ENCODE data around the gene ARHGAP15.

Gene ARHGAP15

DNA sequence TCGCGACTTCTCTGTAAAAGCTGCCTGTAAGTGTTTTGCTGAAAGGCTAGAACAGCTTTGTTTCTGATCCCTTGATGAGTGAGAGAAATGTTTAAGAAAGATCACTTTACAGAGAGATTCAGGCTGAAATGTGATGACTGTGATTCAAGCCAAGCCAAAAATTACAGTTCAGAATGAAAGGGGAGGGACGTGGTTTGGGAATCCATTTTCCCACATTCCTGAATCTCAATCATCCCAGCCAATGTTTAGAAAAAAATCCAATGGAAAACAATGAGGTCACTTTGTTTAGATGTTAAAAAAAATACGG, 416.7 kb downstream of the ARHGAP15 start:
- DNase-seq = no peak

GRCh38 chr2:143548032-143548431, 418.8 kb downstream of the ARHGAP15 start:
- no peak for DNase-seq

- no peak for DNase-seq
Measured at GRCh38 chr2:143550500-143550899, 421.3 kb downstream of the ARHGAP15 start.

- no peak for DNase-seq
Measured at GRCh38 chr2:143551971-143552650, 422.9 kb downstream of the ARHGAP15 start.

- no peak for DNase-seq
Measured at GRCh38 chr2:143553261-143553660, 424.0 kb downstream of the ARHGAP15 start.

GRCh38 chr2:143558665-143559064, 429.4 kb downstream of the ARHGAP15 start:
- DNase-seq = no peak

DNA sequence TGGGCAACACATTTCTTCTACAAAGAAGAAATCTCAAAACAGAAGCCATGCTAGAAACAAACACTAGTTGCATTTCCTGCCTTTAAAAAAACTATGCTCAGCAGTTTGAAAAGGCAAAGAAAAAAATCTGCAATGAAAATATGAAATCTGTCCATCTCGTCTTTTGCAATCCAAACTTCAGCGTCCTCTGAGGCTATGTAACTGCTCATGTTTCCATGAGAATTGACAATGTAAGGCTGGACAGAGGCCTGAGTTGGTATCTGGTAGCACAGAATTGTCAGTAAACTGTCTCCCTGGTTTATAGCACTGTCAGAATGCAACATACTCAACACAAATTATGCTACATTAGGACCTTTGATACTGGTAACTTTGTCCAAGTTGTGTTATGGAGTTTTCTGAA, 429.9 kb downstream of the ARHGAP15 start:
- no peak for DNase-seq

DNA sequence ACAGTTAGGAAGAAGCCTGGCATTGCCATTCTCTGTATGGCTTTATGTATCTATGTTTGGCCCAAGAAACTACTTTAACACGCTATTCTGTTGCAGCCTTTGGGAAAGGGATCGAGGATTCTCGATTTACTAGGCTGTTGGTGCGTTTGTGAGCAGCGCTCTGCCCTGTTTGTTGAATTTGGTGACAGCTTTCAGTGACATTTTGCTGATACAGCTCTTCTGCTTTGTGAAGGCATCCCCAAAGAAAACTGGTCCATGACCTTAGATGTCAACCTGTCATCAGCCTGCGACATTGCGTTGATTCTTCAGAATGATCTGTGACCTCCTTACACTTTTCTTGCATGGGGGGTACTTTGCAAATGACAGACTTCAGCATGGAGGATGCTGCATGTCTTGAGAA, 431.5 kb downstream of the ARHGAP15 start:
- no peak for DNase-seq

DNA sequence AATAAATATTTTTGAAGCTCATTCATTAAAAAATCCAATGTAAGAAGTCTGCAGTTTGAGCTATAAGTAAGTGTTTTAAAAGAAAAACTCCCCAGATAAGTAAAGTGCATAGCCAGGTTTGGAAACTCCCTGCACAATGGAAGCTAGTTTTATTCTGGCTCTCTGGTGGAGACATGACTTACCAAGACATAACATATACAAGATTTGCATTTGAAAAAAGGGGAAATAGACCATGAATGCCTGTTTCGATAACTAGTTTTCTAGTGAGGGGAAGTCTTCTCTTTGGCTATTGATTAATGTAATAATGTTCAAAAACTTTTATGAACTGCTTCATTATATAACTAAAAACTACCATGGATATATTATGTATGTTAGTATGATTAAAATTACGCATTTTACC, 435.2 kb downstream of the ARHGAP15 start:
- no peak for DNase-seq

DNA sequence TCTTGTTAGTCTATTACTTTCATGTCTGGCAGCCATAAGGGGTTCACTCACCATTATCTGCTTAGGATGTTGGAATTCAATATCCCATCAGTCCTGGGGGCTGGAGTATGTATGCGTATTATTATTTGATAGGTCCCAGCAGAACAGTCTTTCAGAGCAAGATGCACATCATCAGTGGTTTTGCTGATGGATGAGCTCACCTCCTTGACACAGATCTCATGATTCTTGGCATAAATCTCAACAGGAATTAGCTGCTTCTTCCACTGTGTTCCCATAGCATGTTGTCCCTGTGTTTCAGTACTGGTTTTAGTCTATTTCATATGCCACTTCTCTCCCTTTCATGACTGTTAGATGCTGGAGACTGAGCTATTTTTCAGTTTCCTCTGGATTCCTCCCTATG, 442.5 kb downstream of the ARHGAP15 start:
- DNase-seq = no peak

- no peak for DNase-seq
Measured at GRCh38 chr2:143572421-143572820, 443.2 kb downstream of the ARHGAP15 start.

DNA sequence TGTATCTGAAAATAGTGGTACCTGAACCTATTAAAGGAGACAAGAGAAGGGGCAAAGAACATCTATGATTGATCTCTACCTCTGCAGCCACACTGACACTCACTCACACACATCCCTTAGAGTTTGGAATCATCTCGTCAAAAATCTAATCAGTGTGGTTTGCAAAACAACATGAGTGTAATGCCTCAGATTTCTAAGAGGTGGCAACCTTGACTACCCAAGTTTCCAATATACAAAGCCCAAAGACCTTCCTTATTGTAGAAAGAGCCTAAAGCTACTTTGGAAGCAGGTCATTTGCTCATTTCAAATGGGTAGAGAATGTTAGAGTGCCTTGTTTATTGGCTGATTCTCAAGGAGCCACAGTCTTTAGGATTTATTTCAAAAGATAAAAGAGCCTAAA, 444.9 kb downstream of the ARHGAP15 start:
- DNase-seq = no peak

DNA sequence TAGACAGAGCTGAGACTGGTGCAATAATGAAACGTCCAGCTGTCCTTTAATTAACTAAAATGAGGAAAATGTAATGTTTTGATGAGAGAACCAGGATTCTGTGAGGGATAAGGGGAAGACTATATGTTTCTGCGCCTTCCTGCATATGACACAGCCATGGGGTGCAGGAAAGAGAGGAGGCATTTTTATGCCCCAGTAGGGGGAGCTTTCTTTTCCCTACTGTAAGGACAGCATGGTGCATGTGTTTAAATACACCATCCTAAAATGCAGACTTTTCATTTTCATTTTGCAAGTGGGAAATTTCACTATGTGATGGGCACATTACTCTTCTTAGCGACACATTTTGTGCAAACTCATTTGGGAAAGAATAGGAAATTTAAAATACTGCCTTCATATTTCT, 446.1 kb downstream of the ARHGAP15 start:
- DNase-seq = peak; percentile 24

GRCh38 chr2:143577489-143577888, 448.3 kb downstream of the ARHGAP15 start:
- no peak for DNase-seq

DNA sequence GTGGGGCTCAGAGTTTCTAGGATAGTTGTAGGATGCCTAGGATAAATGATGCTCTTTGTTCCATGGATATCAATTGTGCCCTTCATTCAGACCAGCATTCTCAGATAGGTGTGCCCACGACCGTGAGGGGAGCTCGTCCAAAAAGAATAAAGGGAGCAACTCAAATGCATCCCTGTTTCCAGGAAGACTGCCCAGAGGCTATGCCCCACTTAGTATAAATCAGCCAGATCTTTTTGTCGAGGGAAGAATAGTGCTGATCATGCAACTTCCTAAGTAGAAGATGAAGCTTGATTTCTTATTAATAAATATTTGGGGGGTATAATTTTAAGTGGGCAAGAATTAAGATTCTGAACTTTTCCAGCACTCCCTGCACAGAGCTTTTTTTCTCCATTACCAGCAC, 450.2 kb downstream of the ARHGAP15 start:
- no peak for DNase-seq

- no peak for DNase-seq
Measured at GRCh38 chr2:143581134-143581533, 451.9 kb downstream of the ARHGAP15 start.

DNA sequence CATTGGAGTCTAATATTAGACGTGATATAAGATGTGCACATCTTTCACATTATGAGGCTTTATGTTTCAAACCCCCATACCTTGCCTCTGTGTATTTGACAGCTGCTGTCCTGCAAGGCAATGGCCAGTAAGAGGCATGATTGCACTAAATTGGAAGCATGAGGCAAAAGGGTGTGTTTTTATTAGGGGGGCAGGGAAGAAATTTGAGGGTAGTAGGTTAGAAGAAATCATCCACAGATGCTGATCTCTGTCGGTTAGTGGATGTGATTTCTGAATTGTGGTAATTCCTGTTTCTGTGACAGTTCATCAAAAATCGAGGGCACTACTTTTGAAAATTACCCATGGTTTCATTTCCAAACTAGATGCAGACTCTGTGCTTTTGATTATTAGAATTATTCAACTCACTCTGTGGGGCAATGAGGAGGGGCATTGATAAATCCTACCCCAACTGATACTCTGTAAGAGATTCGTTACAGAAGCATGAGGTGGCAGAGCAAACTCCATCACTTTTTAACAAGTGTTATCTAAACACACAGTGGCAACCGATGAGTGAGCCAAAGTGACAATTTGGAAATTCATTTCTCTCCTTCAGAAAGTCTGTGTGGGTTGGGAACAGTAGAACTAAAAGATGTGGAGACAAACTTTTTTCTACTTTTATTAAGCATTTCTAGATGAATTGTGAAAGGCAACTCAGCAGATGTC, 453.0 kb downstream of the ARHGAP15 start:
- DNase-seq = peak; percentile 44

DNA sequence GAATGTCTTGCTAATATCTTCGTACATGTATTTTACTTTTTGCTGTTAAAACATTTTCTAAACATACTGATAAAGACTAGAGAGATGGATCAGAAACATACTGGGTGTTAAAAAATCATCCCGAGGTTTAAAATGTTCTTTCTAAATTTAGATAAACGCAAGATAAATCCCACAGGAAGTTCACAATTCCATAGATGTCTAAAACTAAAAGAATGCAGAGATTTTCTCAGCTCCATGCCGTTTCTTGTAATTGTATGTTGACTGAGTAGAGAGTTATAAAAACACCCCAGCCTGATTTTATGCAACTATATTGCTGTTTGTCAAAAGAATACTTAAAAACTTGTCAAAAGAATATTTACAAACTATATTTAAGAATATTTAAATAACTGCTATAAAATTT, 455.7 kb downstream of the ARHGAP15 start:
- no peak for DNase-seq

DNA sequence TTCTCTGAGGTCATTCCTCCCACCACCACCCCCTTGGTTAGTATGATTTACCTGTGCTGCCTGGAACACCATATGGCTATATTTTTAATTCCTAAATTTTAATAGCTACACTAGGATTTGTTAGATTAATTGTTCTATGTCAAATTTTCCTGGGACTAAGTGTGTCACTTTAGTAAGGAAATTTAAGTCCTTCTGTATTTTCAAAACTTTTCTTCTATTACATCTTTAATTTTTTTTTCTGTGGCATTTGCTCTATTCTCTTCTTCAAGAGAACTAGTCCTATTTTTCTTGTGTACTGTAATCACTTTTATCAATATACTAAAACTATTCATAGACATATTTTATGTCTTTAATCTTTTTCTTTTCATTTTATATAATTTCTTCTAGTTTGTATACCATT, 456.9 kb downstream of the ARHGAP15 start:
- DNase-seq = no peak

DNA sequence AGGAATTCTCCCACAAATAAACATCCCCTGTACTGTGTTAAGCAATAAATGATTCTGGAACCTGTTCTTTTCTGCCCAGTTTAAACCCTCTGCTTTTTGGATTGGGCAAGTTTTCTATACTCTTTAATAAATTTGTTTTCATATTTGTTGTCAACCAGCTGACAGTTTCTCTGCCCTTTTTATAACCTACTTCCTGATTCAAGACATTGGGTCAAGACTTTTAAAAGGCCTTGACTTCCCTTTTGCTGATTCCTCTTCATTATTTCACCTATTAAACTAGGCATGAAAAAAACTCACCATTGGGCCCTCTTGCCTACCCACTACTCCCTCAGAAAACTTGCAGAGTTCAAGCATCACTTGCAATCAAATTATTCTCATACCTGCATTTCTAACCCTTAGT, 459.5 kb downstream of the ARHGAP15 start:
- no peak for DNase-seq

GRCh38 chr2:143594161-143594560, 464.9 kb downstream of the ARHGAP15 start:
- no peak for DNase-seq

DNA sequence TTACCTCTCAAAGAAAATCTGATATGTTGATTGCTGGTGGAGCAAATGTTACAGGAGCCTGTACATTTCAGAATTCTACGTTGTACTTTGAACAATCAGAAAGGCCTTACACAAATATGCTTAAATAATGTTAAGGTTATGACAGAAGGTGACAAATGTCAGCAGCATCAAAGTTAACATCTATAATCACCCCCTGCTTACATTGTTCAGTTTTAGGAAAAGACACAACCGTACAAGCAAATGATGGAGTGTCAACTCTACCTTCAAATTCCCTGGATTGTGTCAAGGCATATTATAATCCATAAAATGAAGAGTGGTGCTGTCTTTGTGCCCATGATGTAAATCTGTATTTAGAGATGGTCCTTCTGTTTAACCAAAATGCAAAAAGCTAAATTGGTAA, 465.5 kb downstream of the ARHGAP15 start:
- DNase-seq = no peak

GRCh38 chr2:143600116-143600515, 470.9 kb downstream of the ARHGAP15 start:
- no peak for DNase-seq

- no peak for DNase-seq
Measured at GRCh38 chr2:143601828-143602227, 472.6 kb downstream of the ARHGAP15 start.

GRCh38 chr2:143603035-143603655, 473.9 kb downstream of the ARHGAP15 start:
- no peak for DNase-seq

Measured in midbrain (tissue), 1 donor.